Measurements from ENCODE around the gene PRDX1. TPM values are rescaled to one million over a fixed set of nuclear protein-coding genes. Genes with fewer than 3 reads are reported as not detected.
A peak's percentile ranks its signal among the peaks of the same experiment; 100 is the strongest.

PRDX1 gene
- total and polyA plus RNA-seq, 2 of the 13 experiments (the other 11 are each of a cell fraction or from before 2014, with no cell fraction given) = 761 to 1,898 TPM

DNA sequence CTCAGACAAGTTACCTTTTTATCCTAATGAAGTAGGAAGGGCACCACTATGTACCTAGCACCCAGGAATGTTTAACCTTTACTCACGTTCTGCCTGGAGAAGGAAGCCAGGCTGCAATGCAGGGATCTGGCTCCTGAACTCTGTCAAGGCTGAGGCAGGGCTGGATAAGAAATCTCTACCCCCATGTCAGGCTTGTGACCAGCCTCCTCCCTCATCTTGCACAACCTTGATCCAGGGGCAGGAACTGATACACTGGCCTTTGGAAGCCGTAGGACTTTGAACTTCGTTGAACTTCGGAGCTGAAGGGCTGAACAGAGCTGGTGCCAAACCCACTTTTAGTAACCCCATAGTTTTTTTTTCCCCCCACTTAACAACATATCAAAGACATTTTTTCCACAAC, 20.9 kb upstream of the PRDX1 start (continued):
- no peak for TF ChIP-seq CBX1 (IDR thresholded peaks at IDR 0.05; ENCODE audit: low read depth)
- TF ChIP-seq, protein P1, sequence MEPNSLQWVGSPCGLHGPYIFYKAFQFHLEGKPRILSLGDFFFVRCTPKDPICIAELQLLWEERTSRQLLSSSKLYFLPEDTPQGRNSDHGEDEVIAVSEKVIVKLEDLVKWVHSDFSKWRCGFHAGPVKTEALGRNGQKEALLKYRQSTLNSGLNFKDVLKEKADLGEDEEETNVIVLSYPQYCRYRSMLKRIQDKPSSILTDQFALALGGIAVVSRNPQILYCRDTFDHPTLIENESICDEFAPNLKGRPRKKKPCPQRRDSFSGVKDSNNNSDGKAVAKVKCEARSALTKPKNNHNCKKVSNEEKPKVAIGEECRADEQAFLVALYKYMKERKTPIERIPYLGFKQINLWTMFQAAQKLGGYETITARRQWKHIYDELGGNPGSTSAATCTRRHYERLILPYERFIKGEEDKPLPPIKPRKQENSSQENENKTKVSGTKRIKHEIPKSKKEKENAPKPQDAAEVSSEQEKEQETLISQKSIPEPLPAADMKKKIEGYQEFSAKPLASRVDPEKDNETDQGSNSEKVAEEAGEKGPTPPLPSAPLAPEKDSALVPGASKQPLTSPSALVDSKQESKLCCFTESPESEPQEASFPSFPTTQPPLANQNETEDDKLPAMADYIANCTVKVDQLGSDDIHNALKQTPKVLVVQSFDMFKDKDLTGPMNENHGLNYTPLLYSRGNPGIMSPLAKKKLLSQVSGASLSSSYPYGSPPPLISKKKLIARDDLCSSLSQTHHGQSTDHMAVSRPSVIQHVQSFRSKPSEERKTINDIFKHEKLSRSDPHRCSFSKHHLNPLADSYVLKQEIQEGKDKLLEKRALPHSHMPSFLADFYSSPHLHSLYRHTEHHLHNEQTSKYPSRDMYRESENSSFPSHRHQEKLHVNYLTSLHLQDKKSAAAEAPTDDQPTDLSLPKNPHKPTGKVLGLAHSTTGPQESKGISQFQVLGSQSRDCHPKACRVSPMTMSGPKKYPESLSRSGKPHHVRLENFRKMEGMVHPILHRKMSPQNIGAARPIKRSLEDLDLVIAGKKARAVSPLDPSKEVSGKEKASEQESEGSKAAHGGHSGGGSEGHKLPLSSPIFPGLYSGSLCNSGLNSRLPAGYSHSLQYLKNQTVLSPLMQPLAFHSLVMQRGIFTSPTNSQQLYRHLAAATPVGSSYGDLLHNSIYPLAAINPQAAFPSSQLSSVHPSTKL (CRISPR knock-in tag; IDR thresholded peaks at IDR 0.05) = peak; percentile 89
- TF ChIP-seq TAF15 (IDR thresholded peaks at IDR 0.05; ENCODE audit: low read depth, low read length, poor library complexity, severe bottlenecking) = no peak
- no peak for TF ChIP-seq RFX3 (CRISPR knock-in tag; IDR thresholded peaks at IDR 0.05)
- no peak for TF ChIP-seq ZNF33A (CRISPR knock-in tag; IDR thresholded peaks at IDR 0.05; ENCODE audit: borderline replicate concordance)
- 0 out of 2 replicates have a peak, but pooled peaks have one; percentile 30 for TF ChIP-seq SIX4 (CRISPR knock-in tag; IDR thresholded peaks at IDR 0.05)
- TF ChIP-seq, protein P2, sequence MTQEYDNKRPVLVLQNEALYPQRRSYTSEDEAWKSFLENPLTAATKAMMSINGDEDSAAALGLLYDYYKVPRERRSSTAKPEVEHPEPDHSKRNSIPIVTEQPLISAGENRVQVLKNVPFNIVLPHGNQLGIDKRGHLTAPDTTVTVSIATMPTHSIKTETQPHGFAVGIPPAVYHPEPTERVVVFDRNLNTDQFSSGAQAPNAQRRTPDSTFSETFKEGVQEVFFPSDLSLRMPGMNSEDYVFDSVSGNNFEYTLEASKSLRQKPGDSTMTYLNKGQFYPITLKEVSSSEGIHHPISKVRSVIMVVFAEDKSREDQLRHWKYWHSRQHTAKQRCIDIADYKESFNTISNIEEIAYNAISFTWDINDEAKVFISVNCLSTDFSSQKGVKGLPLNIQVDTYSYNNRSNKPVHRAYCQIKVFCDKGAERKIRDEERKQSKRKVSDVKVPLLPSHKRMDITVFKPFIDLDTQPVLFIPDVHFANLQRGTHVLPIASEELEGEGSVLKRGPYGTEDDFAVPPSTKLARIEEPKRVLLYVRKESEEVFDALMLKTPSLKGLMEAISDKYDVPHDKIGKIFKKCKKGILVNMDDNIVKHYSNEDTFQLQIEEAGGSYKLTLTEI (CRISPR knock-in tag; conservative IDR thresholded peaks at IDR 0.05) = no peak
- TF ChIP-seq HNRNPLL (IDR thresholded peaks at IDR 0.05; ENCODE audit: low read depth, low read length, poor library complexity, severe bottlenecking) = no peak
- peak; percentile 60; the same call in 1 of the 2 replicates for TF ChIP-seq PPARG (CRISPR knock-in tag; conservative IDR thresholded peaks at IDR 0.05)
- no peak for TF ChIP-seq ZBTB38 (CRISPR knock-in tag; IDR thresholded peaks at IDR 0.05)
- peak; percentile 37; the same call in 1 of the 2 replicates for TF ChIP-seq SMC3 (IDR thresholded peaks at IDR 0.05; ENCODE audit: low read length)
- TF ChIP-seq, protein P3, sequence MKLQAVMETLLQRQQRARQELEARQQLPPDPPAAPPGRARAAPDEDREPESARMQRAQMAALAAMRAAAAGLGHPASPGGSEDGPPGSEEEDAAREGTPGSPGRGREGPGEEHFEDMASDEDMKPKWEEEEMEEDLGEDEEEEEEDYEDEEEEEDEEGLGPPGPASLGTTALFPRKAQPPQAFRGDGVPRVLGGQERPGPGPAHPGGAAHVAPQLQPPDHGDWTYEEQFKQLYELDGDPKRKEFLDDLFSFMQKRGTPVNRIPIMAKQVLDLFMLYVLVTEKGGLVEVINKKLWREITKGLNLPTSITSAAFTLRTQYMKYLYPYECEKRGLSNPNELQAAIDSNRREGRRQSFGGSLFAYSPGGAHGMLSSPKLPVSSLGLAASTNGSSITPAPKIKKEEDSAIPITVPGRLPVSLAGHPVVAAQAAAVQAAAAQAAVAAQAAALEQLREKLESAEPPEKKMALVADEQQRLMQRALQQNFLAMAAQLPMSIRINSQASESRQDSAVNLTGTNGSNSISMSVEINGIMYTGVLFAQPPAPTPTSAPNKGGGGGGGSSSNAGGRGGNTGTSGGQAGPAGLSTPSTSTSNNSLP (IDR thresholded peaks at IDR 0.05; ENCODE audit: low read depth, low read length) = peak; percentile 65; the same call in 1 of the 2 replicates
- TF ChIP-seq SNRNP70 (IDR thresholded peaks at IDR 0.05; ENCODE audit: low read depth, low read length) = no peak
- TF ChIP-seq ARNT2 (CRISPR knock-in tag; IDR thresholded peaks at IDR 0.05; ENCODE audit: low read depth) = no peak
- TF ChIP-seq MAZ (IDR thresholded peaks at IDR 0.05; ENCODE audit: borderline replicate concordance, low read depth, low read length) = no peak
- TF ChIP-seq MAZ (CRISPR knock-in tag; IDR thresholded peaks at IDR 0.05; ENCODE audit: low read depth) = peak; percentile 40; the same call in 1 of the 2 replicates
- TF ChIP-seq KAT8 (CRISPR knock-in tag; IDR thresholded peaks at IDR 0.05) = no peak; the same call in 1 of the 2 replicates
- TF ChIP-seq TCF7L2 (IDR thresholded peaks at IDR 0.05; ENCODE audit: low read depth, low read length) = no peak
- TF ChIP-seq ZSCAN21 (CRISPR knock-in tag; IDR thresholded peaks at IDR 0.05; ENCODE audit: borderline replicate concordance) = no peak
- TF ChIP-seq MIER2 (CRISPR knock-in tag; IDR thresholded peaks at IDR 0.05) = 0 out of 2 replicates have a peak, but pooled peaks have one; percentile 54
- TF ChIP-seq ZNF557 (CRISPR knock-in tag; IDR thresholded peaks at IDR 0.05) = no peak
- TF ChIP-seq ZEB1 (IDR thresholded peaks at IDR 0.05; ENCODE audit: insufficient replicate concordance, low read depth) = peak; percentile 80
- no peak for TF ChIP-seq ATRX (CRISPR knock-in tag; IDR thresholded peaks at IDR 0.05; ENCODE audit: borderline replicate concordance)
- peak; percentile 60; the same call in 1 of the 2 replicates for TF ChIP-seq HMG20B (CRISPR knock-in tag; conservative IDR thresholded peaks at IDR 0.05)

Data from HepG2 (cell line).